HPDE6-E6E7 (cell line): ENCODE results near the gene BEX1.
"Not testable (repeated sequence)": the region's sequence is repeated elsewhere in the genome, so short reads cannot be mapped to it uniquely, and the experiment has no call there.

Experiments
- DNase-seq: peaks from one replicate; pipeline ENCODE4 v3.0.0; 2011; ENCODE audit warnings: missing footprints; ENCODE audit errors: extremely low spot score

BEX1 gene

DNA sequence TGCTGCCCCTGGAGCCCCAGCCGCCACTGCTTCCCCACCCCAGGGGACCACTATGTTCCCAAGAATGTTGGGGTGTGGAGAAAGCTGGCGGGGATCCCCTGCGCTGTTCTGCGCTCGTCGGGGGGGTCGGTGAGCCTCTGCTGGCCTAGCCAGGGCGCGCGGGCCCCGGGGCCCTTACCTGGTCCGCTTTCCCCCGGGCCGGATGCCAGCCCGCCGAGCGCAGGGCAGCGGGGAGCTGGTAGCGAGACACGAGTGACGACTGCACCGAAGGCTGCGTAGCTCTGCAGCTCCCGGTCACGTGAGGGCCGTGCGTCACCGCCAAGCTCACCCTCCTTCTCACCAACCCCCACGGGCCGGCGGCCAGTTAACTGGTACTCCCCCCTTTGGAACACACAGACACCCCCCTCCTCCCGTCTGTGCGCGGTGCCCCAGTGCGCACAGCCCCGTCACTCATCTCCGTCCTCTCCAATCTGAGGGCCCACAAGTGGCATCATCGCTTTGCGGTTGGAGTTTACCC, at the start of gene BEX1:
Gene BEX1, minus strand, starts transcription at position 254 of the 517 bp plus-strand sequence. CDS start 897 bp downstream, outside the sequence.
- DNase-seq: no peak

DNA sequence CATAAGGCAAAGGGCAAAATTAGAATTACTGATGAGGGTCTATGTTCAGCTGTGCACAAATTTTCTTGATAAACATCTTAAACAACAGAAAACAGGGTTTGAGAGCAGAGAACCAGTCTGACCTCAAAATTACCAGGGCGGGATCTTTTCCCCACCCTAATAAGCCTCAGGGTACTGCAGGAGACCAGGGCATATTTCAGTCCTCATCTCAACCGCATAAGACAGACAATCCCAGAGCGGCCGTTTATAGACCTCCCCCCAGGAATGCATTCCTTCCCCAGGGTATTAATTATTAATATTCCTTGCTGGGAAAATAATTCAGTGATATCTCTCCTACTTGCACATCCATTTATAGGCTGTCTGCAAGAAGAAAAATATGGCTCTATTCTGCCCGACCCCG, 45.5 kb upstream of the BEX1 start:
- DNase-seq: not testable (repeated sequence)

DNA sequence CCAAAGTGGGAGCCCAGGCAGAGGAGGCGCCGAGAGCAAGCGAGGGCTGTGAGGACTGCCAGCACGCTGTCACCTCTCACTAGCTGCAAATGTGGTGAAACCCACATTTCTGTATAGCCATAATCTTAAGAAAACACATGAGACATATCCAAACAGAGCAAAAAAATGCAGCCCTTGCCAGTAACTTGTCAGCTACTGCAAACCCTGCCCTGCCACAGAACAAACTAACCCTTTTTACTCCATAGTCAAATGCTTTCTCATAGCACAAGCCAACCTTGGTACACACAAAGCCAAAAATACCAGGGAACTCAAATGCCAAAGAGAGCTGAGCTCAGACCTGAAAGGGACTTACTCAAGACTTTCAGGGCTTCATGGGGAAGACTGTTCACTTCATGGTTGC, 43.9 kb upstream of the BEX1 start:
- no peak for DNase-seq

DNA sequence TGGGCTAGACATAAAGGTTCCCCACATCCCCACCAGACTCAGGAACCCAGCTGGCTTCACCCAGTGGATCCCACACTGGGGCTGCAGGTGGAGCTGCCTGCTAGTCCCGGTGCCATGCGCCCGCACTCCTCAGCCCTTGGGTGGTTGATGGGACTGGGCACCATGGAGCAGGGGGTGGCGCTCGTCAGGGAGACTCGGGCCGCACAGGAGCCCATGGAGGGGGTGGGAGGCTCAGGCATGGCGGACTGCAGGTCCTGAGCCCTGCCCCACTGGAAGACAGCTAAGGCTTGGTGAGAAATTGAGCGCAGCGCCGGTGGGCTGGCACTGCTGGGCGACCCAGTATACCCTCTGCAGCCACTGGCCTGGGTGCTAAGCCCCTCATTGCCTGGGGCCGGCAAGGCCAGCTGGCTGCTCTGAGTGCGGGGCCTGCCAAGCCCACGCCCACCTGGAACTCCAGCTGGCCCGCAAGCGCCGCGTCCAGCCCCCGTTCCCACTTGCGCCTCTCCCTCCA, 43.3 kb upstream of the BEX1 start:
- not testable (repeated sequence) for DNase-seq

DNA sequence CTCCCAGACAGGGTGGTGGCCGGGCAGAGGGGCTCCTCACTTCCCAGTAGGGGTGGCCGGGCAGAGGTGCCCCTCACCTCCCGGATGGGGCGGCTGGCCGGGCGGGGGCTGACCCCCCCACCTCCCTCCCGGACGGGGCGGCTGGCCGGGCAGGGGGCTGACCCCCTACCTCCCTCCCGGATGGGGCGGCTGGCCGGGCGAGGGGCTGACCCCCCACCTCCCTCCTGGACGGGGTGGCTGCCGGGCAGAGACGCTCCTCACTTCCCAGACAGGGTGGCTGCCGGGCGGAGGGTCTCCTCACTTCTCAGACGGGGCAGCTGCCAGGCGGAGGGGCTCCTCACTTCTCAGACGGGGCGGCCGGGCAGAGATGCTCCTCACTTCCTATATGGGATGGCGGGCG, 40.4 kb upstream of the BEX1 start:
- not testable (repeated sequence) for DNase-seq

DNA sequence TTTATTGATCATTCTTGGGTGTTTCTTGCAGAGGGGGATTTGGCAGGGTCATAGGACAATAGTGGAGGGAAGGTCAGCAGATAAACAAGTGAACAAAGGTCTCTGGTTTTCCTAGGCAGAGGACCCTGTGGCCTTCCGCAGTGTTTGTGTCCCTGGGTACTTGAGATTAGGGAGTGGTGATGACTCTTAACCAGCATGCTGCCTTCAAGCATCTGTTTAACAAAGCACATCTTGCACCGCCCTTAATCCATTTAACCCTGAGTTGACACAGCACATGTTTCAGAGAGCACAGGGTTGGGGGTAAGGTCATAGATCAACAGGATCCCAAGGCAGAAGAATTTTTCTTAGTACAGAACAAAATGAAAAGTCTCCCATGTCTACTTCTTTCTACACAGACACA, 39.9 kb upstream of the BEX1 start:
- DNase-seq: not testable (repeated sequence)

DNA sequence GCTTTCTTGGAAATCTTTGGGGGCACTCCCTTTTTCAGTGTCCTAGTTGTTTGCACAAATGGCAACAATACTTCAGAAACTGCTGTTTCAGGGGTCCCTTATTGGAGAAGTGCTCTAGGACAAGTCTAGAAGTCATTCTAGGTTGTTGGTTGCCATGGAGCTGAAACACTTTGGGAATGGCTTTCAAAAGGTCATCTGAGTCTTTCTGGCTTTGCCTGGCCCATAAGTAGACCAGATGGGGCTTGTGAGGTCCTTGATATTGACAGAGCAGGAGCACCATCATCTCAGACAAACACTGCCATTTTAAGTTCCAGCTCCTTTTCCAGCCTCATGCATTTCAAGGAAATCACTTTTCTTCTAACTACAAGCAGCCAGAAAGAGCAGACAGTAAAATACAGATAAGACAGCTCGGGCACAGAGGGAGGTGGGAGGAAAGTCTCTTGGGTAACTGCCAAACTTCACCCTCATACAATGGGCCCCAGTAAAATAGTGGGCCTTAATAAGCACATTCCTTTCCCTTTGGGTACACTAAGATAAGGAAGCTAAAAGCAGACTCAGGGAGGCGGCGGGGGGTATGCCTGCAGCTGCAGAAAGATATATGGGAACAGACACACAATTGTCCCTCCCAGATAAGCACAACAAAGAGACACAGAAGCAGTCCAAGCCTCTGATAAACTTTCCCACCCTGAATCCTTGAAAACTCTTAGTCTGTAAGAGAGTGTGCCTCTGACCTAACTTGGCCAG, 37.5 kb upstream of the BEX1 start:
- DNase-seq: no peak

DNA sequence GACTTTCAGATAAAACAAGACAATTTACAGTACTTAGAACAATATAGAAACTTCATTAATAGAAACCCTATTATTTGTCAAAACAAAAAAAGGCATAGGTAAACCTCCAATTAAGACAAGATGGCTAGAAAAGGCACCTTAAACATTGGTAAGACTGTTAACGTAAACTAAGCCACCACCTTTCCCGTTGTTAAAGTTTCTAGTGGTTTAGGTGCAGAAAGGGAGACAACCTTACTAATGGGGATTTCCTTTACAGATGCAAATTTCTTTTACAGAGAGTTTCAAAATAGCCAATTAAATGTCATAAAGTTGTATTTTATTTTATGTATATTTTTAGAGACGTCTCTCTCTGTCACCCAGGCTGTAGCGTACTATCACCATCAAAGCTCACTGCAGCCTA, 36.5 kb upstream of the BEX1 start:
- no peak for DNase-seq

DNA sequence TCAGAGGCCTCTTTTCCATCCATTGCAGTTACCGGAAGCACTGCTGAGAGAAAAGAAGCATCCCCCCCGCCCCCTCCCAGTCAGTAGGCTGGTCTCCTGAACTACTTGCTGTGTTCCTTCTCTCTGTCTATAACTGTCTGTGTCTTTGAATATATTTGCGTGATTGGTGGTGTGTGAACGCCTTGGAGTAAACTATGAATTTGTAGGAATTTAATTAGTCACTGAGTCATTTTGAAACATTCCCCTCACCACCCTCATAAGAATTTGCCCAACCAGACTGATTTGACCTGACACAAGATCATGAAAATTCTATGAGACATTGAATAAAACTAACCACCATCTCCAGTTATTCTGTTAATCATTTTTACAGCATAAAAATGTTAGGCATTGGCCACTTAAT, 35.7 kb upstream of the BEX1 start:
- DNase-seq: no peak

DNA sequence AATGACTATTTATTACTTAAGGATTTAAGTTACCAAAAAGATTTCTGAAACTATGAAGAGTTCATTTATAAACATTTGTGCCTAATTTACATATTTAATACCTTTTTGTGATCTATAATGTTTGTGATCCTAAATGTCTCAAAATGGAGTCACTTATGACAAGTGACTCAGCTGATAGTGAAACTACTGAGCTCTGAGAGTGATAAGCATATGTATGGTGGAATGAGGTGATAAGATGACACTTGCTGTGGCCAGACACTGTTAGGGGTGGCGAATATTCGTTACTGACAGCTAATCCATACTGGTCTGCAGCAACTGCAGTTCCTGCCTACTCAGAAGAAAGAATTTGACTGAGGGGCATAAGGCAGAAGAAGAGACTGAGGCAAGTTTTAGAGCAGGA, 34.5 kb upstream of the BEX1 start:
- DNase-seq: no peak

DNA sequence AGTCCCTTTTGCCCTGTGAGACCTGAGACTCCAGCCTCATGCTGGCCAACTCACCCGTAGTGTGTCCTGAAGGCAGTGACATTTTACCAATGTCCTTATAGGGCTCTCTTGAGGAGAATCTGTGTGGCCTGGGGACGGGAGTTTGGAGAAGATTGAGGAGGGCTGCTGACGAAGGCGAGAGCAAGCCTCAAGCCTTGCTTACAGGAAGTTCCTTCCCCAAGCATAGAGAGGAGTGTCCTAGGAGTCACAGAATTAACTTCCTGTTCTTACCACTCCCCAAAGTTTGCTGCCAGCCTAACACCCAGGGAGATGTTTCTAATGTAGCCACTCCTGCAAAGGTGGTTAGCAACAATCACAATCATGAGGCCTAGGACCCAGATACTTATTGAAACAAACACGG, 29.0 kb upstream of the BEX1 start, which contains the start of gene NXF3:
Gene NXF3, minus strand, starts transcription at position 202 of the 400 bp plus-strand sequence. Its CDS starts 120 bp downstream, at position 82.
- DNase-seq: no peak

DNA sequence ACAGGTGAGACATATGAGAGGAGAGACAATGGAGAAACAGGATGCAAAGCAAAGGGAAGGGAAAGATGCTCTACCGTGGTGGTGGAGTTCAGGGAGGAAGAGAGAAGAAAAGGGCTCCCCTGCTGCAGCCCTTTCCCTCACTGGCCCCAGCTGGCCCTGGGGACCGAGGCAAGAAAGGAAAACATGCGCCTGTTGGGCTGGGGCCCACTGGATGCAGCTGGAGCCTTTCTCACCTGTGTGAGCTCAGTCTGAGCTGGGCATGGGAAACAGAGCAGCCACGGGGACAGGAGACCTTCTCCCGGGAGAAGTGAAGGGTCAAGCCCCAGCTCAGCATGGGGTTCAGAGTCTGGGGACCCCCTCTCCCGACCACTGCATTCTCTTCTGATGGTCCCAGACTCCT, 17.1 kb upstream of the BEX1 start:
- DNase-seq: no peak

DNA sequence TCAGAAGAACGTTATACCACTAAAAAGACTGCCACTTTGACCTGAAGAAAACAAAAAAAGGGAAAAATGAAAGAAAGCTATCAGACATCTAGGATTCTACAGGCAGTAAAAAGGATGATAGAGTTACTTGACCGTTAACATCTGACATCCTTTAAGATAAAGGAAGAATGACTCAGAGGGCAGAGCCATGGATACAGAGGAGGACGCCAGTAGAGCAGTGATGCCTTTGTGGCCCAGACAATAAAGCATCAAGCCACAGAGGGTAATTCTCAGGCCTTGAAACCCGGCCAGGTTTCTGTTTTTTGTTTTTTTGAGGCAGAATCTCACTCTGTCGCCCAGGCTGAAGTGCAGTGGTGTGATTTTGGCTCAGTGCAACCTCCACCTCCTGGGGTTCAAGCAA, 9.5 kb upstream of the BEX1 start:
- no peak for DNase-seq

DNA sequence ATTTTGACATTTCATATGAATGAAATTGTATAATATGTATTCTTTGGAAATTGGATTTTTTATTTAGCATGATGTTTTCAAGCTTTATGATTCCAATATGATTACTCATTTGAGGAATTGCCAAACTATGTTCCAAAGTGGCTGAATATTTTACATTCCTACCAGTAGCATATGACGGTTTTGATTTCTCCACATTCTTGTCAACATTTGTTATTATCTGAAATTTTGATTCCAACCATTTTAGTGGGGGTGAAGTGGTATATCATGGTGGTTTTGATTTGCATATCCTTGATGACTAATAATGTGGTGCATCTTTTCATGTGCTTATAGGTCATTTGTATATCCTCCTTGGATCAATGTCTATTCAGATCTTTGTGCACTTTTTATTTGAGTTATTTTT, 2.6 kb upstream of the BEX1 start:
- no peak for DNase-seq

DNA sequence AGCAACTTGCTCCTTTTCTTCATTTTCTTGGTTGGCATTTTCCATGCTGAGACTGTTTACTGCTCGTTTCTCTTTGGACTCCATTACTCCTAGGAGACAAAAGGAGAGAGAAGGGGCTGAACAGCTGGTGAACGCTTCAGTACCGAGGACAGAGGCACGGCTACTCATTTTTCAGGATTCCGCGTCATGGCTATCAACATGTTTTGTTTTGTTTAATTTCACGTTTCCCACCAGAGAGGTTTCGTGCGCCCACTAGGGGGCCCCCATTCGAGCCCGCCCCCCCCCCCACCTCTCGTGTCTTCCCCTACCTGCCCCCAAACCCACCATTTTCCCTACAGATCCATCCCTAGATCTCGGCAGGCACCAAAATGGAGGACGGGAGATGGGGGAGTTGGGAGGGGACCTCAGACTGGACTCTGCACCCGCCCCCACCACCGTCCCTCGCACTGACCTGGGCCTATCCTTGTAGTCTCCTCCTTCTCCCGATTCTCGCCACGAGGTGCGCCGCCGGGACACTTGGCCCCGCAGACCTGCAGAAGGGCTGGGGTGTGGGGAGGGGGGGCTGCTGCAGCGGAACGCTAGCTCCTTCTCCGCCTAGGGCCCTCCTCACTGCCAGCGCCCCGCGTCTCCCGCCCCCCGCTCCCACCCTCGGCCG, 653 bp downstream of the BEX1 start:
- no peak for DNase-seq

DNA sequence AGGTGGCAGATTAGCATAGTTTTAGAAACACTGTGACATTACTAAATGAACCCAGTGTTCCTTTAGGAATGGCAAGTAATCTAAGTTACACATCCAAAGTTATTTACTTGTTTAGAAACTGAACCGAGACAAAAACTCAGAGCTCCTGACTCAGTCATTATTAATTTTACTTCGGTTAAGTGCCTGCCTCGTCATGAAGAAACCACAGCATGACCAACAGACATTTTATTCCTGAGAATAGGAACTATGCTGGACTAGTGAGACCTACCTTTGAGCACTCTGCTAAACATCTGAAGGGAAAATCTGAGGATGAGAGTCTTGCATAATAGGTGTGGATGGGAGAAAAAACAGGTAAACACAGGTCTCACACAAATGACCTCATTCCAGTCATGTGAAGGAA, 2.5 kb downstream of the BEX1 start:
- DNase-seq: no peak

DNA sequence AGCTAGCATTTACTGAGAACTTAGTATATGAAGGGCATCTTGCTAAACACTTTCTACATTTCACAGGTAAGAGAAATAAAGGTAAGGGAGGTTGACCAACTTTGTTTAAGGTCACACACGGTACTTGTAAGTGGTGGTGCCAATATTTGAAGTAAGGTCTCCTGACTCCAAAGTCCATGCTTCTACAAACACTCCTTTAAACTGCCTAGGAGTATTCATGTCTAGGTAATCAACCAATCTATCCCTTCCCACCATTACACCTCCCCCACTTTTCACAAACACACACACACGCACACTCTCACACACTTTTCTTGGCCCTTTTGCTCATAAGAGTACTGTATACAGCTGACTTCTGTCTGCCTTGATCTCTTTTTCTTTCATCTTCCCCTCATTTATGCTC, 7.1 kb downstream of the BEX1 start:
- DNase-seq: no peak

DNA sequence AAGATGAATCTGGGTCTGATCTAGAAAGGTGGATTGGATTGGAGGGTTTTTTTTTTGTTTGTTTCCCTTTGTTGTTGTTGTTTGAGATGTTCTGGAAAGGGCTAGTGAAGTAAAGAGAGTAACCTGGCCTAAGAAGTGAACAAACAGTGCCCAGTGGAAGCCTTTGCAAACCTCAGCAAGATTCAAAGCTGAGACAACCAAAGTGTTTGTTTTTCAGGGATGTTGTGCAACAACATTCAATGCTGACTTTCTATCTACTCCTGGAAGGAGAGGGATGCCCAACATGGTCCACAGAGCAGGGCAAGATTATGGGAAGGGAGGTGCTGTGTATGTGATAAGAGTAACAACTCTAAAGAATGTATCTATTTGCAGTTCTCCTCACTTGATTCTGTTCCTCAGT, 11.3 kb downstream of the BEX1 start:
- no peak for DNase-seq

DNA sequence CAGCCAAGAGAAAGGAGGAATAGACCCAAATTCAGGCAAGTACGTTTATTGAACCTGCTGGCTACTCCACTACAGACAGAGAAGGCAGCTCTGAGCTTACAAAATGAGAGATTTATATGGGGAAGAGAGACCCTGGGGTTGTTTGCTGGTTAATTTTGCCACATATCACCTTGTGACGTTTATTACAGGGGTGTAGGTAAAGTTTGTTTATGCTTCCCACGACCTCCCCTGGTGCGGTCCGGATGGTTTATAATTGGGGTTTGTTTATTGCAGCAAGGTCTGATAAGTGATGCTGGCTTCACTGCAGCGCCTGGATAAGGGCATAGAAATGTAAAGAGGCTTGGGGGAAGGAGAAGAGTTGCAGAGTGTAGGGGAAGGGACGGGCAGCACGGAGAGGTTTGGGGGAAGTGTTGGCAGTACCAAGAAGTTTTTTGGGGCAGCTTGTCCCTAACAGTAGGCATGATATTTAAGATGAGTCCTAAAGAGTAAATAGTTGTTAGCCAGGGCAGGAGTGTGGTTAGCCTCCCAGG, 12.6 kb downstream of the BEX1 start:
- no peak for DNase-seq

DNA sequence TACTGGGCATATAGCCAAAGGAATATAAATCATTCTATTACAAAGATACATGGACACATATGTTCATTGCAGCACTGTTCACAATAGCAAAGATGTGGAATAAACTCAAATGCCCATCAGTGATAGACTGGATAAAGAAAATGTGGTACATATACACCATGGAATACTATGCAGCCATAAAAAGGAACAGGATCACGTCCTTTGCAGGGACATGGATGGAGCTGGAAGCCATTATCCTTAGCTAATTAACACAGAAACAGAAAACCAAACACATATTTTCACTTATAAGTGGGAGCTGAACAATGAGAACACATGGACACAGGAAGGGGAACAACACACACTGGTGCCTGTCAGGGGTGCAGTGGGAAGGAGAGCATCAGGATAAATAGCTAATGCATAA, 30.6 kb downstream of the BEX1 start:
- DNase-seq: not testable (repeated sequence)

DNA sequence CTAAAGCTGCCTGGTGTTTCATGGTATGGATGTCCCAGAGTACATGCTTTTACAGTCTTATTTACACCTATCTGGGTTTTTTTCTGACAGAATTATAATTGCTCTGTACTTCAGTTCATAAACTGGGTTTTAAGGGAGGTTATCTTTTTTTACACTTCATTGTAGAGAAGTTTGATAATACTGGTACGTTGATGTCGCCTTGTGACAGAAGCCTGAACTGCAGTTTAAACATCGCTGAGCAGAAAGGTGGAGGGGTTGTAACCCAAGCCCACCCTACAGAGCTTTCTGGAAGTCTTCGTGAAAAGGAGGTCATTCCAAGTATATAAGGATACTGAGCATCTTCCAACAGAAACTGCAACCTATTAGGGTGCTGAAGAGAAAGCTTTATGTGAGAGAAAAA, 46.4 kb downstream of the BEX1 start:
- no peak for DNase-seq

DNA sequence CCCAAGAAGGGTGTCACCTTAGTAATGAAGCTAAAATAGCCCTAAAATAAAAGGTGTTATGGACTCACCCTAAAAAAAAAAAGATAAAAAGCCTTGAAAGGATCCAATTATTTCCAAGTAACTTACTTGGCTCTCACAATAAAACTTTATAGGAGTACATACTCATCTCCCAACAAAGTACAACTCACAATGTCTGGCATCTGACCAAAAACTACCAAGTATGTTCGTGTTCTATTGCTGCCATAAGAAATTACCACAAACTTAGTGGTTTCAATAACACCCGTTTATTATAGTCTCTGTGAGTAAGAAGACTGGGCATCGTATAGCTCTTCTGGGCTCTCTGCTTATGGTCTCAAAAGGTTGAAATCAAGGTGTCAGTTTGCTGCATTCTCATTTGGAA, 51.0 kb downstream of the BEX1 start:
- DNase-seq: no peak
